MCF 10A (cell line): ENCODE data around the gene CGNL1. TPM values are rescaled to one million over a fixed set of nuclear protein-coding genes. Genes with fewer than 3 reads are reported as not detected.

Source experiments
- BruUV-seq: library from RNA; stranded (reverse); fragments of 400-500 nt; replicated peaks from 2 replicates; lab custom pipeline; 2021; lab: Mats Ljungman, UMichigan
- CTCF ChIA-PET: fragments of 300-600 bp; sonication (Branson Sonifier 250); formaldehyde crosslinking; extraction: SDS; loops from one replicate; lab custom pipeline; 2021; ENCODE audit warnings: antibody characterized with exemption, inconsistent platforms; lab: Yijun Ruan, JAX
- POLR2A ChIA-PET: fragments of 300-600, 350-650 bp; sonication (Branson Sonifier 250); formaldehyde crosslinking; extraction: SDS; loops from one replicate; lab custom pipeline; 2020; ENCODE audit warnings: antibody characterized with exemption, inconsistent platforms; lab: Yijun Ruan, JAX
- DNase-seq: peaks from one replicate; pipeline ENCODE4 v3.0.0-alpha.2; 2018; ENCODE audit not compliant: unreplicated experiment
- H3K27ac Mint-ChIP-seq: one replicate; pipeline ENCODE4 v1.8.0; 2022; ENCODE audit warnings: mild to moderate bottlenecking, low read depth, mixed read lengths; ENCODE audit not compliant: unreplicated experiment
- H3K27me3 Mint-ChIP-seq: one replicate; pipeline ENCODE4 v1.8.0; 2022; ENCODE audit warnings: mixed read lengths; ENCODE audit not compliant: insufficient read depth, unreplicated experiment
- H3K36me3 Mint-ChIP-seq: one replicate; pipeline ENCODE4 v1.8.0; 2022; ENCODE audit warnings: mild to moderate bottlenecking, moderate library complexity, mixed read lengths; ENCODE audit not compliant: insufficient read depth, unreplicated experiment
- H3K4me1 Mint-ChIP-seq: one replicate; pipeline ENCODE4 v1.8.0; 2022; ENCODE audit warnings: mixed read lengths; ENCODE audit not compliant: insufficient read depth, unreplicated experiment
- H3K4me3 Mint-ChIP-seq: one replicate; pipeline ENCODE4 v1.8.0; 2022; ENCODE audit warnings: mild to moderate bottlenecking, moderate library complexity, mixed read lengths; ENCODE audit not compliant: unreplicated experiment
- H3K9me3 Mint-ChIP-seq: one replicate; pipeline ENCODE4 v1.8.0; 2022; ENCODE audit warnings: mixed read lengths; ENCODE audit not compliant: unreplicated experiment
- intact Hi-C: fragments of 100-400 bp; cut with micrococcal nuclease; formaldehyde crosslinking; loops from 2 replicates; pipeline ENCODE4 v1.14.1; 2022
- total RNA-seq: library from RNA; stranded (reverse); gene quantifications from 2 replicates; pipeline ENCODE4 v1.2.3, GENCODE V29; 2022
- TF ChIP-seq, protein P1 (sequence below): fragments of 200-600 bp; IDR thresholded peaks from one replicate; pipeline ENCODE4 v1.8.0; 2022; ENCODE audit warnings: antibody characterized with exemption, mild to moderate bottlenecking; ENCODE audit not compliant: unreplicated experiment

The CGNL1 gene
- total RNA-seq, 1 experiment from 2014 or later = 0.05 TPM

DNA sequence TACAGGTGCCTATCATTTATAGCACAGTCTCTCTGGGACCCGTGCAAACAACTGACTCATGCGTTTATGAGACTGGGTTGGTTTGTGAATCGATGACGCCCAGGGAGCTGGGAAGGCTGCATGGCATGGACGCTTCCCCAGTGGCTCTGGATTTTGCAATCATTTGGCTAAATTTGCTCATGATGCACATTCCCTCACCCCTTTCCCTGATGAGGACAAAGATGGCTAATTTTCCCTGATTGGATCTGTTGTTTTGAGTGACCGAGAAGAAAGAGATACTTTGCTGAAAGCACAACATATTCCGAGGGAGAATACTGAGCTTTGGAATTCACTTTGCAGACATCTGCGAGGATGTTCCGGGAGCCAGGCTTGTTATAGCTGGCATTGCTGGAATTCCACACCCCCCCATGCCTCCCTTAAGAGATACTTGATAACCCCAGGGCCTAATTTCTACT, 51.1 kb downstream of the CGNL1 start:
- ChIA-PET POLR2A (interaction anchor here (0.6 kb wide), 1 partner anchor 18 kb away, joined by 3 read pairs; no protein-coding TSS in a partner anchor), CTCF (interaction anchor here (0.6 to 1.2 kb wide), 2 partner anchors 19 to 76 kb away, joined by 3 read pairs; no protein-coding TSS in a partner anchor)
- H3K4me3 Mint-ChIP-seq = no peak overlapping the region
- H3K9me3 Mint-ChIP-seq = no peaks in the 10 kb centered on the region
- DNase-seq = peak; percentile 40
- H3K36me3 Mint-ChIP-seq = no peaks in the 10 kb centered on the region
- TF ChIP-seq, protein P1, sequence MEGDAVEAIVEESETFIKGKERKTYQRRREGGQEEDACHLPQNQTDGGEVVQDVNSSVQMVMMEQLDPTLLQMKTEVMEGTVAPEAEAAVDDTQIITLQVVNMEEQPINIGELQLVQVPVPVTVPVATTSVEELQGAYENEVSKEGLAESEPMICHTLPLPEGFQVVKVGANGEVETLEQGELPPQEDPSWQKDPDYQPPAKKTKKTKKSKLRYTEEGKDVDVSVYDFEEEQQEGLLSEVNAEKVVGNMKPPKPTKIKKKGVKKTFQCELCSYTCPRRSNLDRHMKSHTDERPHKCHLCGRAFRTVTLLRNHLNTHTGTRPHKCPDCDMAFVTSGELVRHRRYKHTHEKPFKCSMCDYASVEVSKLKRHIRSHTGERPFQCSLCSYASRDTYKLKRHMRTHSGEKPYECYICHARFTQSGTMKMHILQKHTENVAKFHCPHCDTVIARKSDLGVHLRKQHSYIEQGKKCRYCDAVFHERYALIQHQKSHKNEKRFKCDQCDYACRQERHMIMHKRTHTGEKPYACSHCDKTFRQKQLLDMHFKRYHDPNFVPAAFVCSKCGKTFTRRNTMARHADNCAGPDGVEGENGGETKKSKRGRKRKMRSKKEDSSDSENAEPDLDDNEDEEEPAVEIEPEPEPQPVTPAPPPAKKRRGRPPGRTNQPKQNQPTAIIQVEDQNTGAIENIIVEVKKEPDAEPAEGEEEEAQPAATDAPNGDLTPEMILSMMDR = no peak
- no peak overlapping the region for H3K27ac Mint-ChIP-seq
- peaks cover 12% of the 10 kb centered on the region for H3K27me3 Mint-ChIP-seq
- no peaks in the 10 kb centered on the region for H3K4me1 Mint-ChIP-seq
- BruUV-seq = no TSS peak
- intact Hi-C loops = no loop called here

DNA sequence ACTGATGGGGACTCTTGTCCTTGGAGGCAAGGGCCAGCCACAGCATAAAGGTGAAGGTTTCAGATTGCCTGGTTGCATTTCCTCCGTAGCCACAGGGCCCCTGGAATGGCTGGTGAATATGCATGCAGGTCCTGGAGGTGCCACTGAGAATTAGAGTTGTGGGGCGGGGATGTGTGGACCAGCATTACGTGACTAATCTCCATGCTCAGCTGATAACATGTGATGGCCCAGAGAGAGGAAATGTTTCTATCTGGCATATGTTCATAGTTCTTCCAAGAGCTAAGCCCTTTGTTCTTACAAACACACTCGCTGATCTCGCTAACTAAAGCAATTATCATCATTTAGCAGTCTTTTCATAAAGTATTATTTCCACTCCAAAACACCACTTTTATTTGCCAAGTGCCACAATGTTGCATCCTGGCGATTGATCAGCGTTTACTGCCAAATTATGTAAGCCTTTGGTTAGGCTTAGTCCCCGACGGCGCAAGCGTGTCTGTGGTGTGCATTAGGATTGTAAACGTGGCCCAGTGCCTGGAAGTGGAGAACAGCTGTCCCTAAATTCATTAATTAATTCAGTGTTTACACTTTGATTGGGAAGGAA, 55.9 kb downstream of the CGNL1 start:
- BruUV-seq = no TSS peak
- ChIA-PET POLR2A (interaction anchor here (0.5 kb wide), 1 partner anchor 10 kb away, joined by 3 read pairs; no protein-coding TSS in a partner anchor), CTCF (no interaction called here)
- H3K27ac Mint-ChIP-seq = no peak overlapping the region
- no peaks in the 10 kb centered on the region for H3K4me1 Mint-ChIP-seq
- no peaks in the 10 kb centered on the region for H3K9me3 Mint-ChIP-seq
- intact Hi-C loops = no loop called here
- H3K36me3 Mint-ChIP-seq = no peaks in the 10 kb centered on the region
- no peak for DNase-seq
- peaks cover 30% of the 10 kb centered on the region for H3K27me3 Mint-ChIP-seq
- H3K4me3 Mint-ChIP-seq = no peak overlapping the region
- TF ChIP-seq, protein P1 = no peak

DNA sequence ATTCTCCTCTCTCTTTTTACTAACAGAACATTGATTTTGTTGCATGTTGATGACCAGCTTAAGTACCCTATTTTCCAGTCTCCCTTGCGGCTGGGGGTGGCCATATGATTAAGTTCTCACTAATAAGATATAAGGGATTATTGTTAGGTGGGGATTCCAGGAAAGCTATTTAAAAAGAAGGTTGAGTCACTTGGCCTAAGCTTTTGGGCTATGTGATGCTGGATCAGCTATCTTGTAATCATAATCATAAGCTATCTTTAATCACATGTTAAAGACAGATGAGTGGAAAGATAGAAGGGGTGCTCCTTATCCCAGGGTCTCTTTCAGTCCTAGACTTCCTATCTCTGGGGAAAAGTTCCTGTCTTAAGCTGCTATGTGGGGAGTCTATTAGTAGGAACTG, 59.9 kb downstream of the CGNL1 start:
- TF ChIP-seq, protein P1 = no peak
- H3K4me1 Mint-ChIP-seq = no peaks in the 10 kb centered on the region
- H3K27ac Mint-ChIP-seq = no peak overlapping the region
- intact Hi-C loops = no loop called here
- CTCF ChIA-PET = interaction anchor here (0.8 to 1.3 kb wide), 2 partner anchors 91 to 106 kb away, joined by 3 to 4 read pairs; no protein-coding TSS in a partner anchor
- H3K36me3 Mint-ChIP-seq = no peaks in the 10 kb centered on the region
- no TSS peak for BruUV-seq
- DNase-seq = no peak
- no peak overlapping the region for H3K4me3 Mint-ChIP-seq
- H3K9me3 Mint-ChIP-seq = no peaks in the 10 kb centered on the region
- POLR2A ChIA-PET = no interaction called here
- peaks cover 30% of the 10 kb centered on the region for H3K27me3 Mint-ChIP-seq

DNA sequence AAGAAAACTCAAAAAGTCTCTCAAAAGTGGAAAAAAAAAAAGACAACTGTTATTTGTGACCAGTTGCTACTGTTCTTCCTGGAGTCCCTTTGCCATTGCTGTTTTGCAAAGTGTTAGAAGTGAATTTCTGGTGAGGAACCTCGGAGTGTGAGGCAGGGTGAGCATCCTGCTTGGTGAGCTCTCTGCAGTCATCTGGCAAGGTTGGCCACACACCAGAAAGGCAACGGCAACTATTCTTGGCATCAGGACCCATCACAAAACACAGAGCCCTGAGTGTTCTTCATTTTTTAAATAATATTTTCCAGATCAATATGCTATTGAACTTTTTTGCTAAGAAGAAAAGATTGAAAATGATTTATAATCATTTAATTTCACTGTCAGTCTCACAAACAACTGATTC, 60.7 kb downstream of the CGNL1 start:
- no peak for DNase-seq
- intact Hi-C loops = no loop called here
- CTCF ChIA-PET = interaction anchor here (0.8 to 1.3 kb wide), 2 partner anchors 90 to 105 kb away, joined by 3 to 4 read pairs; no protein-coding TSS in a partner anchor
- H3K36me3 Mint-ChIP-seq = no peaks in the 10 kb centered on the region
- H3K4me3 Mint-ChIP-seq = no peak overlapping the region
- no peak overlapping the region for H3K27ac Mint-ChIP-seq
- peaks cover 30% of the 10 kb centered on the region for H3K27me3 Mint-ChIP-seq
- BruUV-seq = no TSS peak
- POLR2A ChIA-PET = no interaction called here
- TF ChIP-seq, protein P1 = no peak
- H3K9me3 Mint-ChIP-seq = no peaks in the 10 kb centered on the region
- H3K4me1 Mint-ChIP-seq = no peaks in the 10 kb centered on the region
